Measurements from ENCODE around the gene PRKAR2A.

Gene PRKAR2A

GRCh38 chr3:48847504-48848423 is at the start of gene PRKAR2A:
Gene PRKAR2A (minus strand): TSS chr3:48847874. CDS start chr3:48847596, 278 bp downstream.
- peak; percentile 88 for DNase-seq (ENCODE audit: low read depth, low spot score)
- H3K4me3 ChIP-seq (ENCODE audit: low read depth, low read length): peak within 1 kb of the TSS; percentile 80
- TF ChIP-seq, protein P1, sequence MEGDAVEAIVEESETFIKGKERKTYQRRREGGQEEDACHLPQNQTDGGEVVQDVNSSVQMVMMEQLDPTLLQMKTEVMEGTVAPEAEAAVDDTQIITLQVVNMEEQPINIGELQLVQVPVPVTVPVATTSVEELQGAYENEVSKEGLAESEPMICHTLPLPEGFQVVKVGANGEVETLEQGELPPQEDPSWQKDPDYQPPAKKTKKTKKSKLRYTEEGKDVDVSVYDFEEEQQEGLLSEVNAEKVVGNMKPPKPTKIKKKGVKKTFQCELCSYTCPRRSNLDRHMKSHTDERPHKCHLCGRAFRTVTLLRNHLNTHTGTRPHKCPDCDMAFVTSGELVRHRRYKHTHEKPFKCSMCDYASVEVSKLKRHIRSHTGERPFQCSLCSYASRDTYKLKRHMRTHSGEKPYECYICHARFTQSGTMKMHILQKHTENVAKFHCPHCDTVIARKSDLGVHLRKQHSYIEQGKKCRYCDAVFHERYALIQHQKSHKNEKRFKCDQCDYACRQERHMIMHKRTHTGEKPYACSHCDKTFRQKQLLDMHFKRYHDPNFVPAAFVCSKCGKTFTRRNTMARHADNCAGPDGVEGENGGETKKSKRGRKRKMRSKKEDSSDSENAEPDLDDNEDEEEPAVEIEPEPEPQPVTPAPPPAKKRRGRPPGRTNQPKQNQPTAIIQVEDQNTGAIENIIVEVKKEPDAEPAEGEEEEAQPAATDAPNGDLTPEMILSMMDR (IDR thresholded peaks at IDR 0.05; ENCODE audit: low read depth, low read length): no peak
- in situ Hi-C loops (cut with HindIII; ENCODE audit: low sequenced_read_pairs): no loop called here

DNA sequence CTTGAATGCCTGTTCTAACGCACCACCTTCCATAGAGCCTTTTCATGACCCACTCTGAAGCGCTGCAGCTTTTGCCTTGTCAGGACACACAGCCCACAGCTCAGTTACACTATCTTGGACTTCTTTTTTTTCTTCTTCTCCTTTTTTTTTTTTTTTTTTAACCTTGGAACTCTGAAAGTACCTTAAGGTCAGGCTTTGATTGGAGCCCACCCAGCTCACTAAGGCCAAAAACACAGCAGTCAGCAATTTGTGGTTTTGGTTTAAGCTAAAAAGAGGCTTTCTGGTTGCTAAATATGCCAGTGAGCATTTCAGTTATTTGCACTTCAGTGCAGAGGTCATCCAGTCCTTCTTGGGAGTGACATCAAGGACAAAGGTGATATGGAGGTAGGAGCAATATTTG is 49.3 kb upstream of the PRKAR2A start:
- in situ Hi-C loops (cut with HindIII; ENCODE audit: low sequenced_read_pairs): no loop called here
- no peak for DNase-seq (ENCODE audit: low read depth, low spot score)
- TF ChIP-seq, protein P1 (IDR thresholded peaks at IDR 0.05; ENCODE audit: low read depth, low read length): no peak
- H3K4me3 ChIP-seq (ENCODE audit: low read depth, low read length): no peak overlapping the region

DNA sequence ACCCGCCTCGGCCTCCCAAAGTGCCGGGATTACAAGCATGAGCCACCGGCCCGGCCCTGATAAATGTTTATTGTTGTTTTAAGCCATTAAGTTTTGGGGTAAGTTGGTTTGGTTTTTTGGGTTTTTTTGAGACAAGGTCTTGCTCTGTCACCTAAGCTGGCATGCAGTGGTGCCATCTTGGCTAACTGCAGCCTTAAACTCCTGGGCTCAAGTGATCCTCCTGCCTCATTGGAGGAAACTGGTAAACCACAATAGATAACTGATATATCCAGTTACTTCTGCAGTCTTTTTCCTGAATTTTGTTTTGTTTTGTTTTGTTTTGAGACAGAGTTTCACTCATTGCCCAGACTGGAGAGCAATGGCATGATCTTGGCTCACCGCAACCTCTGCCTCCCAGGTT is 46.8 kb upstream of the PRKAR2A start:
- in situ Hi-C loops (cut with HindIII; ENCODE audit: low sequenced_read_pairs): no loop called here

GRCh38 chr3:48891606-48892005 is 43.9 kb upstream of the PRKAR2A start:
- H3K4me3 ChIP-seq (ENCODE audit: low read depth, low read length): no peak overlapping the region
- in situ Hi-C loops (cut with HindIII; ENCODE audit: low sequenced_read_pairs): no loop called here
- DNase-seq (ENCODE audit: low read depth, low spot score): no peak
- TF ChIP-seq, protein P1 (IDR thresholded peaks at IDR 0.05; ENCODE audit: low read depth, low read length): no peak

More for the DNA sequence above, 46.8 kb upstream of the PRKAR2A start:
- no peak for DNase-seq (ENCODE audit: low read depth, low spot score)
- H3K4me3 ChIP-seq (ENCODE audit: low read depth, low read length): no peak overlapping the region
- TF ChIP-seq, protein P1 (IDR thresholded peaks at IDR 0.05; ENCODE audit: low read depth, low read length): no peak

DNA sequence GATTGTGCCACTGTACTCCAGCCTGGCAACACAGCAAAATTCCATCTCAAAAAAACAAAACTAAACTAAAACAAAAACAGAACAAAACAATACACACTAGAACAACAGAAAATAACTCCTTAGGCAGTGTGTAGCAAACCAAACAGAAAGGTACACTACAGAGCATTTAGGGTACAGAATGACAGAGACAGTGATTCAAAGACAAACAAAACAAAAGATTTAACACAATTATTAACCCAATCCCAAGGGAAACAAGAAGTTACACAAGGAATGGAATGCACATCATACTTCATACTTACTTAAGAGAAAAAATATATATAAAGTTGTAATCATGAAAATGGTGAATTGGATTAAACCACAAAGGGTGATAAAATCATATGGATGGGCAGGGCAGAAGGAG is 38.1 kb upstream of the PRKAR2A start:
- TF ChIP-seq, protein P1 (IDR thresholded peaks at IDR 0.05; ENCODE audit: low read depth, low read length): no peak
- DNase-seq (ENCODE audit: low read depth, low spot score): no peak

GRCh38 chr3:48881652-48882114 is 34.0 kb upstream of the PRKAR2A start:
- TF ChIP-seq, protein P1 (IDR thresholded peaks at IDR 0.05; ENCODE audit: low read depth, low read length): no peak
- DNase-seq (ENCODE audit: low read depth, low spot score): no peak
- in situ Hi-C loops (cut with HindIII; ENCODE audit: low sequenced_read_pairs): no loop called here
- H3K4me3 ChIP-seq (ENCODE audit: low read depth, low read length): no peak overlapping the region

More for the DNA sequence above, 38.1 kb upstream of the PRKAR2A start:
- H3K4me3 ChIP-seq (ENCODE audit: low read depth, low read length): no peak overlapping the region
- in situ Hi-C loops (cut with HindIII; ENCODE audit: low sequenced_read_pairs): no loop called here
